Ramos (cell line): ENCODE results near the gene VPS8.

Source experiments
- in situ Hi-C: fragments of 300-500 bp; cut with MboI; formaldehyde crosslinking; loops from one replicate; pipeline ENCODE4 v1.14.3; 2022; ENCODE audit warnings: low sequenced_read_pairs; ENCODE audit not compliant: unreplicated experiment

Gene VPS8

DNA sequence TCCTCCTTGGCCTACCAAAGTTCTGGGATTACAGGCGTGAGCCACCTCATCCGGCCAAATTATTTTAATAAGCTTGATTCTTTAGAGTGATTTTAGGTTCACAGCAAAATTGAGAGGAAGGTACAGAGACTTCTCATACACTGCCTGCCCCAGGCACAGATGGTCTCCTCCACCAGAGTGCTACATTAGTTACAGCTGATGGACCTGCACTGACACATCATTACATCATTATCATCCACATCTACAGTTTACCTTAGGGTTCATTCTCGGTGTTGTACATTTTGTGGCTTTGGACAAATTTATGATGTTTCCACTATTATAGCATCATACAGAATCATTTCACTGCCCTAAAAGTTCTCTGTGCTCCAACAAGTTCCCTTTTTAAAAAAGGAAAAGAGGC, 4.4 kb upstream of the VPS8 start:
- in situ Hi-C loops, result no loop called here

DNA sequence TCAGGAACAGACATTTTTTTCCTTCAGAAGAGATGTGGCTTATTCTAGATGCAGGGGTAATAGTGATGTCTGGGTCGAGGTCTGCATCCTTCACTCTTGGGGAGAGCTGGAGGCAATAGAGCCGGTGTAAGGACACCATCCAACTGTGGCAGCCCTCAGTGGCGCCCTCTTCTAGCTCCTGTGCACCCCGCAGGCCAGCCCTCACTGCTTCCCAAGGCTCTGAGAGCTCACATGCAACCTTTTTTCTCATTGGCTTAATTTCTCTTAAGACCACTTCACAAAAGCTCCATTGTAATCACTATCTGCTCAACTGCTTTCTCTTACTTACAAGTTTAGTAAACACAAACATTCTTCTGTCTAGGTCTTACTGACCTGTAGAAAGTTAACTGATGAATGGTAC, 3.9 kb upstream of the VPS8 start:
- in situ Hi-C loops, result no loop called here

DNA sequence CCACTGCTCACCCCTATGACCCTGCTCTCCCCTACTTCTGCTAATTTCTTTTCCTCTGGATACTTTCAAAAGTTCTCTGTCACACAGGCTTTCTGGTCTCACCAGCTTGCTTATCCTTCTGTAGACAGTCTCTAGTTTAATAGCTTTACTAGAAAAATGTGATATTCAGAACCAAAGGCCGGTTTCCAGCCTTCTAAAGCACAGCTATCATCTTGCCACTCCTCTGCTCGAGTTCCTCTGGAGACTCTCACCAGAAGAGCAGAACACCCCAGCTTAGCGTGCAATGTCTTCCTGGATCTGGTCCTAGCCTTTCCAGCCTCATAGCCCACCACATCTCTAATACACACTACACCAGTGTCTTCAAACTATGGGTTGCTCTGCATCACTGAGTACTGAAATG, 1.8 kb upstream of the VPS8 start:
- in situ Hi-C loops, result no loop called here

DNA sequence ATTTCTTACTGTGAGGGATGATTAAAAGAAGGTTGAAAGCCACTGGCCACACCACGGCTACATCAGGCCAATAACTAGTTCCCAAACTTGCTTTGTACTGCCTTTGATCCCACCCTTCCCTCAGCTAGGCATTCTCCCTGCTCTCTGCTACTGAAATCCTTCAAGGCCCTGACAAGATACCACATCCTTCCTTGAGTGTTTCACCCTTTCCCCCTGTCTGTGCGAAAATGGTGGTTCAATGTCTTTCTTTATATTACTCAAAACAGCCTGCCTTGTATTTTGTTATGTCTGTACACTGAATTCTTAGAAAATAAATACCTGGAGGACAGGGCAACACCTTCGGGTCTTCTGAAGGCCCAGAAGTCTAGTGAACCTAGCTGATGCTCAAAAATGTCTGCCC, 932 bp upstream of the VPS8 start:
- in situ Hi-C loops, result no loop called here

DNA sequence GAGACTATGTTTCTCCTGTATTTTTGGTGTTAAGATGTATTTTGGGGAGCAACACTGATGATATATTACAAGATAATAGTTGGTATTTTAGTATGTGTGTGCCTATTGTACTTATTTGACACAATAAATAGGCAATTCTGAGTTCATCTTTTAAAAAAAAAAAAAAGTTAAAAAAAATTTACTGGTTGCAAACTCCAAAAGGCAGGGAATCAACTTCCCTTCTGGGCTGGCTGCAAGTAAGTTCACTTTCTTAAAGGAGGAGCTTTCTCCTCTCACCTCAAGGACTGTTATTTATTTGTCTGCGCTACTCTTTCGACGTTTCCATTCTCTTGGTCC, 335 bp upstream of the VPS8 start:
- in situ Hi-C loops, result no loop called here

DNA sequence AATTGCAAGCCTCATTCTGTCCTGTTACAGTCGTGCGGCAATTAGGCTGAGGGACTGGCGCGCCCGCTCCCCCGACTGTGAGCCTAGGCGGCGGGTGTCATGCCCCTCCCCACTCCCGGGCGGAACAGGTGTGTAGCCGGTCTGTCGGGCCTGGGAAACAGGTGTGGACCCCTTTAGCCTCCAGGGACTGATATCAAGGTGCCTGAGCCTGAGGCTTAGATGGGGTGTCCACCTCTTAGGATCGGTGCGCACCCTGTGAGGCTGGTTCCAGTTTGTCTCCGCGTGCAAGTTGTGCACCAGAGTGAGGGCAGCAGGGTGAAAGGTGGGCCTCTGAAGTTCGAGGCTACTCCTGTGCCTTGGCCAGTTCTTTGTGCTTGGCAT, 686 bp downstream of the VPS8 start:
- in situ Hi-C loops, result no loop called here

DNA sequence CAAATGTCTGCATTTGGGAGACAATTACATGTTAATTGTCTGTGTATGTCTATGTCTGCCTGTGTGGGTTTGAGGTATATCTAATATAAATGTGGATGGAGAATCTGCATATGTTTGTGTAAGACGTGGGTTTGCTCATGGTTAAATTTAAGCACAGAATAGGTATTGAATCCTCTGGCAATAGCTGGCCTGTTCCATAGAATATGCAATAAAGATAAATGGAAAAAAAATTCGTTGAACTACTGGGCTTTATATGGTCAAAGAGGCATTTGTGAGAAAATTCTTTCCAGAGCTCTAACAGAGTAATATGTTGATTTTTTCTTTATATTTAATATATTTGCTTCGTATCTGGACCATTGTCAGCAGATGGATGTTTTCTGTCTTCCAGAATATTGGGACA, 1.4 kb downstream of the VPS8 start:
- in situ Hi-C loops, result no loop called here

DNA sequence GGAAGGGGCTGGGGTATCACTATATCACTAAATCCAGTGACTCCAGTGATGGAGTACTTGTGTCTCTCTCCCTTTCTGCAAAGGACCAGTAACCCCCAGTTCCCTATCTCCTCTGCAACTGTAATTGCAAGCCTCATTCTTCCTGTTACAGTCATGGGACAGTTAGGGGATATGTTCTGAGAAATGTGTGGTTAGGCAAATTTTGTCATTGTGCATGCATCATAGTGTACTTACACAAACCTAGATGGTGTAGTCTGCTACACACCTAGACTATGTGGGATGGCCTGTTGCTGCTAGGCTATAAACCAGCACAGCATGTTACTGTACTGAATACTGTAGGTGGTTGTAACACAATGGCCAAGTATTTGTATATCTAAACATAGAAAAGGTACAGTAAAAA, 2.2 kb downstream of the VPS8 start:
- in situ Hi-C loops, result no loop called here

DNA sequence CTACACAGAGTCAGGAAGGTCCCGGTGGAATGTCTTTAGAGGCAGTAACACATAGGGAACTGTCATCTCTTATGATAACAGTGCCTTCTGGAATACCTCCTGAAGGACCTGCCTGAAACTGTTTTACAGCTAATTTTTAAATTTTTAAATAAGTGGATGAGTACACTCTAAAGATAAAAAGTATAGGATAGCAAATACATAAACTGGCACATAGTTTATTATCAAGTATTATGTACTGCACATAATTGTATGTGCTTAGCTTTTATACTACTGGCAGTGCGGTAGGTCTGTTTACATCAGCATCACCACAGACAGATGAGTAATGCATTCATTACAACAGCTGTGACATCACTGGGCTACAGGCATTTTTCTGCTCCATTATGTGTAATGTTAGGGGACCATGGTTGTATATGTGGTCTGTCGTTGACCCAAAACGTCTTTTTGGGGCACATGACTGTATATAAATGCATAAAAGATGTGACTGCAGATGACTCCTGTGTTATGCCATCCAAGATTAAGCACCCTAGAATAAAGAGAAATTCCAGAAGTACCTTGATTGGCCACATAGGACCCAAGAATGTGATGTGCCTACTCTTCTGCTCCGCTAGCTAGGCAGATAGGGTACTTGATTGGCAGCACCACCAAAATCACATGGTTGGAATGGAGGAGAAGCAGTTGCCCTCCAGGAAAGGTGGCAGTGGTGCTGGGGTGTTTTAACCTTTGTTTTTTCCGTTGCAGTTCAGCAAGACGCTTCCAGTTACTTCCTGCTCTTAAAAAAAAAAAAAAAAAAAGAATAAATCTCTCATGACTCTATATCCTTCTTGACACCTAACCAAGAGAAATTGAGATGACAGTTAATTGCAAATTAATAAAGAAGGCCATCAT, 3.3 kb downstream of the VPS8 start:
- in situ Hi-C loops, result no loop called here

DNA sequence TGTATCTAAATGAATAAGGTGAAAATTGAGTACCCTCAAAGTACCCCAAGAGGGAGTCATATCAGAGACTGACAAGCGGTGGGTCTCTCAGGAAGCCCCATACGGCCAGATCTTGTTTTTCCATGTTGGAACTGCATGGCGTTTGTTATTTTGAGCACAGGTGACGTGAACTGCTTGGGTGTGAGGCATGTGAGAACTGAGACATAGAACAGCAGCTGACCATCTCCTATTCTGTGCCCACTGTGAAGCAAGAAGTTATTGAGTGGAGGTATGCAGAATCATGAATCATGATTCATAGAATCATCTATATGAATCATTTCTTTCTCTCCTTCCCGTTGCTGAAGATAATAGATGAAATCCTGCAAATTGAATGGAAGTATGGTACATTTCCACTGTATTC, 4.6 kb downstream of the VPS8 start:
- in situ Hi-C loops, result no loop called here

DNA sequence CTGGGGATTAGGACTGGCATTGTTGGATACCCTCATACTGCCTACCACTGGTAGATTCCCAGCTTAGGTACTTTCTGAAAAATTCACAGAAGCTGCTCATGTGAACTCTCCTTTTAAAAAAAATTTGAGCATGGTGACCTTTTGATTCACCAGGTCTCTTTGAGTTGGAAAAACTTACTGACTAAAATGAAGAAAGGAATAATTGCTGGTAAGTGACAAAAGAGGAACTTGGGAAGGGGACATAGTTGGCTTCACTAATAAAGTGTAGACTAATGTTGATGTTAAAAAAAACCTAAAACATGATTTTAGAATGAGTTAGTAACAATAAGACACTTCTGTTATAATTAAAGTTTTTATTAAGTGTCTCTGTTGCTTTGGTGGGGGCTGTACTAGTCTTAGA, 8.6 kb downstream of the VPS8 start:
- in situ Hi-C loops, result no loop called here

DNA sequence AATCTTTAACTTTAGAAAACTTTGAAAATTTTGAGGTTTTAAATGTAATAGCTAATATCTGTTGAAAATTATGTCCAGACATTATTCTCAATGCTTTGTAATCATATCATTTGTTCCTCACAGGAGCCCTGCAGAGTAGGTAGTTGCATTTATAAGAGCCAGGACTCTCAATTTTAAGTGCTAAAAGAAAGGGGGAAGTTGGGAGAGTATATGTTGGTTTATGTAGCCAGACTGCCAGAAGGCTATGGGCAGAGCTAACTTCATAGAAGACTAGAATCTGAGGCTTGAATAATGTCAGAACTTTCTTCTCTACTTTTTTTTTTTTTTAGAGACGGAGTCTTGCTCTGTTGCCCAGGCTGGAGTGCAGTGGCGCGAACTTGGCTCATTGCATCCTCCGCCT, 9.1 kb downstream of the VPS8 start:
- in situ Hi-C loops, result no loop called here

DNA sequence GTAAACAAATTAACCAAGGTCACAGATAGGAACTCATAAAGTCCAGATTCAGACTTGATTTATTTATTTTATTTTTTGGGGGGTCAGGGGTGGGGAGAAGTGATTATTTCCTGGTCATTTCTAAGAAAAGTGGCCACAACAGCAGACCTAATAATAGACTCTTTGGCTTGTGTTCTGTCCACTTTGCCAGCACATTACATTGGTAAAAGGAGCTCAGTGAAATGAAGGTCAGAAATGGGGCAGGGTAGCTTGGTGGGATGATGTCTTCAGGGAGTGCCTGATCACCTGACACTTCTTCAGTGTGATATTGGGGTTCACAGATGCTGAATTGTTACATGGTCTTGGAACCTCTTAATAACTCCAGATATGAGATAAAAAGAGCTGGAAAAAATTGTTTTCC, 10.1 kb downstream of the VPS8 start:
- in situ Hi-C loops, result no loop called here

DNA sequence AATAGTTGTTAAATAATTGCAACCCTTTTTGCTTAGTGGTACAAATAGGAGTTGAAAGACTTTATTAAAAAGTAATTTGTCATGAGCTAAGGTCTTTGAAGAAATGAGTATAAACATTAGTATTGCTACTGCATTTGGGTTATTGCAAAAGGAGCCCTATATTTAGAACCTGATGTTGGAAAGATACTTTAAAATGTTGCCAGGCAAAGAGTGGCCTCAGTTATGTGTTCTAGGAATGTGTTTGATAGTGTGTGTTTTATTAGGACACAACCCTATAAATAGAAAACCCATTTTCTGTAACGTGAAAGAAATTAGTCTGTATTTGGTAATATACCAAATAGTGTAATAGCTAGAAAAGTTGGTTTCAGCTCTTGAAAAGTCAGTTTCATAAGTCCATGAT, 10.7 kb downstream of the VPS8 start:
- in situ Hi-C loops, result no loop called here

DNA sequence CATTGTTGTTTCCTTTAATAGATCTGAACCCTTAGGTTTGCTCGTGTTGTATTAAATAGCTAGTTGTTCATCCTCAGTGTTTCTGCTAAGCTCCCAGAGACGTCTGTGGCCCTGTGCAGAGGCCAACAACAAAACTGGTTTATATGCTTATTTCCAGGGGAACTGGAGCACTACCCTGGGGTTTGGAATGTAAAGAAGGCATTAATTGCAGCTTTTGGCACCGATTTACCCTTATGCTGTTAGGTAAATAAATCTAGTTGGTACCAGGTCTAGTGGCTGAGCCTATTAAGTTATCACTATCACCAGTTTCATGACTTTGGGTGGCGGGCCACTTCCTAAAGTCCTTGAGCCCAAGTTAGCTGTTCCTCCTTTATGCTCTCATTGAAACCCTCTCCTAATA, 12.0 kb downstream of the VPS8 start:
- in situ Hi-C loops, result no loop called here

DNA sequence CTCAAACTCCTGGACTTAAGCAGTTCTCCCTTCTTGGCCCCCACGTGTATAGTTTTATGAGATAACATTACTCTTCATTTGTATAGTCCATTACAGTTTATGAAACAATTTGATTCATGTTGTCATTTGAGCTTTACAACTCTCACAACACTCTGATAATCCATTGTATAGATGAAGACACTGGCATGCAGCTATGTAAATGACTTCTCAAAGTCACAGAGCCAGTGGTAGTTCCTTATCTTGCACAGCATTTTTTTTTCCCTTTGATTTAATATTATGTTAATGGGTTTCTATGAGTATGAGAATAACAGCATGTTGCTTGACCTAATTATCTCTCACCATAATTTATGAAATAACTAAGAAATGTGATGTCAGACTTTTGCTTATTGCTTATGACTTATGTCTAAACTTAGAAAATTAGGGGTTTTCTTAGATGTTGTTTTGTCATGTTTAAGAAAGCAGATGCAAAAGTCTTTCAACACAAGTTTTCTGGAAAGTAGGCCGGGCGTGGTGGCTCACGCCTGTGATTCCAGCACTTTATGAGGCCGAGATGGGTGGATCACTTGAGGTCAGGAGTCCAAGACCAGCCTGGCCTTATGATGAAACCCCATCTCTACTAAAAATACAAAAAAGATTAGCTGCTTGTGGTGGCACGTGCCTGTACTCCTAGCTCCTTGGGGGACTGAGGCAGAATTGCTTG, 13.3 kb downstream of the VPS8 start:
- in situ Hi-C loops, result no loop called here

DNA sequence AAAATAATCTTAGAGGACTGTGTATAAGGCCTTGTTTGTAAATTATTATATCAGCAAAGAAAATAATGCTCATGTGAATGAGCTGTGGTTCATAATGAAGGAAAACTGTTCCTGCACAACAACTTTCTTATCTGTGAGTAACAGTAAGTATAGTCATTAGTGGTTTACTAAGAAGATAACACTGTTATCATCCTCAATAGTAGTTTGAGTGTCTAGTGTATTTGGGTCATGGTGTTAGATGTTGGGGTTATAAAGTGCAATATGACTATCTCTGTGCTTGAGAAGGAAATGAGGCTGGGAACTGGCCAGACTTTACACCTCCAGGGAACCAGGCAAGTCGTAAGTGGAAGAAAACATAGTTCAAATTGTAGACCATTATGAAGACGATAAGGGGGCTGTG, 15.6 kb downstream of the VPS8 start:
- in situ Hi-C loops, result no loop called here

DNA sequence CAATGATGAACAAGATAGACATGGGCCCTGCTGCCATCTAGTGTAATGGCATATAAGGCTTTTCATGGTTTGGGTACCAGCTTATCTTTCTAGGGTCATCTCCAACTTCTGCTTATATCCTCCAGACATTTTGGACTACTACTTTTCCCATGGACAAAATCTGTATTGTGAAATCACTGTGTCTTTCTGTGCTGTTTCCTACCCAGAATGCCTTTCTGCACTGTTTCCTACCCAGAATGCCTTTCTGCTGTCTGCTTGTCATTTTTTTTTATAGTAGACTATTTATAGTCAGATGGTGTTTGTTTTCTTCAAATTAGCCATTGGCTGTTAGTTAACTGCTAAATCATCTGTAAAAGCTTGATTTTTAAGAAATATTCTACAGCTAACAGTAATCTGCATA, 20.1 kb downstream of the VPS8 start:
- in situ Hi-C loops, result no loop called here

DNA sequence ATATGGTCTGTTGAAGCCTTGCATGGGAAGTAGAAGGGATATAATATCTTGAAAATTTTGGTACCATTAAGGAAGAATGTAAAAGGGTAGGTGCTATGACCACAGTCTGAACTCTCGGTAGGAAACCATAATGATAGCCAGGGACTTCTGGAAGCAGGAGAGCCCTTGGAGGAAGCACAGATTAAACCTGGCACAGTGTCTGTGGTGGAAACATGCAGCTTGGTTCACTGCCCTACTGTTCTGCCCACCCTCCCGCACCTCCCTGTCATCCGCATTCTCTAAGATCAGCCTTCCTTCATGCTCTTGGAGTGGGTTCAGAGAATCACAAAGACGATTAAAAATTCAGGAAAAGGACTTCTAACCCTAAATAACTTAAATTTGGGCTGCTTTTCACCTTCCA, 20.9 kb downstream of the VPS8 start:
- in situ Hi-C loops, result no loop called here

DNA sequence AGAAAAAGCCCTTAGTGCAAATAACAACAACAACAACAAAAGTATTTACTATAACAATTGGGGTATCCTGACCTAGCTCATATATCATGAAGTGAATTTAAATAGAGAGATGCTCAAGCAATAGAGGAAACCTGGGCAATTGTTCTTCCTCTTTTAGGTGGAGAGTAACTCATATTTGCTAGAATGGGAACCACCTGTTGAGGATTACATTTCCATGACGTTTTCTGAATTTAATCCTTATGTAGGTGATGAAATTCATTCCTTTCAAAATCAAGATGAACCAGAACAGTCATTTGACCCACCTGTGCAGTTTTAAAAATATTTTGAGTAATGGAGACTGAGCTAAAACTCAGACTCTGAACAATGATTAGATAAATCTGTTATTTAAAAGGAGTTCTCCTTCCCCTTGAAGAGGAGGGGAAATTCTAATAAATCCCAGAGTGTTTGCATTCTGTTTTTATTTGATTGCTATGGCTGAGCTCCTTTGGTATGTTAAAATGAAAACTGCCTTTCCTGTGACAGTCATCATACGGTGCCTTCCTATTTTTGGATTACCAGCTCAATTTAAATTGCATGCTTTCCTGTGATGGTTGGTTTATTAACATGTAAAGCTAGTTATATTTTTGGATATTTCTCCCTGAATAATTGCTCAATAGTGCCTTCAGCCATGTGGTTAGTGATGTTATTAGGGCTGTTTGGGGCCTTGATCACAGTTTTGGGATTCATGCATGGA, 24.3 kb downstream of the VPS8 start:
- in situ Hi-C loops, result no loop called here

DNA sequence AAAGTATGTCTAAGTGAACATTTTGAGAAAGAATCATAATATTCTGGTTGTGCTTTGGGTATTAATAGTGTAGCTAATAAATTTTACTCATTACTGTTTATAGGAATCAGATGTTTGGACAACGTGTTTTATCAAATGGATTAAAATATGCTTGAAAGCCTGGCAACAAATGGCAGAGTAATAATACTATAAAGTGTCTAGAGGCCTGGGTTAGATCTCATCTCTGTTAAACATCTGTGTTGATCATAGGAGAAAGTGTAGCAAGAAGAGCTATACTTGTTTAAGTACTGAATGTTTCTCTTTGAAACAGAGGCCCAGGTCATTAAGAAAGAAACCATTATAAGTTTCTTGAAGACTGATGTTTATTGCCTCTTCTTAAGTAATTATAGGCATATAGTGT, 30.5 kb downstream of the VPS8 start:
- in situ Hi-C loops, result no loop called here
